ENCODE data around the gene ESF1. TPM values are rescaled to one million over a fixed set of nuclear protein-coding genes. Genes with fewer than 3 reads are reported as not detected.

Gene ESF1
- total RNA-seq, 1 donor from 2014 or later = 17.9 TPM

DNA sequence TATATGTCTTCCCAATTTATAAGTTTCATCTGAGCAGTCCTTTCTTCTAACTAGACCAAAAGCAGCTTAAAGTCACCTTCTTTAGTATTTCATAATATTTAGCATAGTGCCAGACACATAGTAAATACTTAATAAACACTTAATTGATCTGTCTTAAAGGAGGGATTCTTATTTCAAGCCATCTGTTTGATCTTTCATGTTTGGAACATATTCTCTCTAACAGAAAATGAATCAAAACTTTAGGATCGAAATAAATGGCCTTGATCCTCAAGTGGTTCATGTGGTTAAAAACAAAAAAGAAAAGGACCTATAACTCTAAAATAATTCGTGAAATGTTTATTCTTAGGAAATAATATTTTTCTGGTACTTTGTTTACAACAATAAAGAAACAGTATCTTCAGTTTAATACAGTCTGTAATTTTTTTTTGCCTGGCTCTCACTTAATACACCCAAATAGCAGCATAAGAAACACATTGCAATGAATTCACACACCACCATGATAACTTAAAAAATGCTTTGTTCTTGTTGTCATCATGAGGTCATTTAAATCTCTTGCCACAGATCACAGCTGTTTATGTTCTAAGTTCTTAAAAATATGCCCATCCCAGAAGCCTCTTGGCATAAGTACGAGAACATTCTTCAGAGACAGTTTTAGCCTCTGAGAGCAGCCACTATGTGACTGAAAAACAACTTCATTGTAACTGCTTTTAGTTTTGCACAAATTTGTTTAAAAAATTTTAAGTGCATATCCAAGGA, 48.1 kb downstream of the ESF1 start:
- peak; percentile 83 for DNase-seq

DNA sequence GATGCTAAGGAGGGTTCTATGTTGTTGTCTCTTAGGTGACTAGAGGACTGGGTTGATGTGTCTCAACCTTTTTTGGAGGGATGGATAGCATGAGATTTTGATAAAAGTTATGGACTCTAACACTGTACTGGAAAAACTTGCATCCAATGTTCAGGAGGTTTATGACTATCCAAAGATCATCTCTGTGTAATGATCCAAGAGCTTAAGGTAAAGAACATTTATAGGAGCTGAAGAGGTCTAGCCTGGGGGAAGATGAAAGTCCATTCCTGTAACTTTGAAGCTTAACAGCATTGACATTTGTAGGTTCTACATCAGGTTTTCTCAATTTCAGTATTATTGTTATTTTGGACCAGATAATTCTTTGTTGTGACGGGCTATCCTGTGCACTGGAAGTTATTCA, 48.9 kb downstream of the ESF1 start:
- no peak for DNase-seq

GRCh38 chr20:13723011-13723410, 61.7 kb downstream of the ESF1 start:
- no peak for DNase-seq

GRCh38 chr20:13718171-13718570, 66.5 kb downstream of the ESF1 start:
- DNase-seq = no peak

DNA sequence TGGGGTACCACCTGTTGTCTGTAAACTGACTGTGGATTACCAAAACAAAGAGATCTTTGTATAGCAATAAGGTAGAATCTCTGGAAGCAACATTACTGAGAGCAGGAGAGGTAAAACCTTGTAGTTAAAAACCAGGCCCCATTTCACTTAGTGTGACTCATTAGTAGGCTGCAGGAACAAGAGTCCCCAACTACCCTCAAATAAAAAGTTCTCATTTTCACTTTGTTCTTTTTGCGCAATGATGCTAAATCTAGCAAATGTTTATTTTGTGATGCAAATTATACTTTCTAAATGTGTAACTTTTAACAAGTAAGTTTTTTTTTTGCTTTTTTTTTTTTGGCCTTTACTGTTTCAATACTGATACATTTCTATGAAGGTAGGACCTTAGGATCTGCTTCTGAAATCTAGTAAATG, 67.1 kb downstream of the ESF1 start:
- DNase-seq = no peak

GRCh38 chr20:13715171-13715570, 69.5 kb downstream of the ESF1 start:
- no peak for DNase-seq

DNA sequence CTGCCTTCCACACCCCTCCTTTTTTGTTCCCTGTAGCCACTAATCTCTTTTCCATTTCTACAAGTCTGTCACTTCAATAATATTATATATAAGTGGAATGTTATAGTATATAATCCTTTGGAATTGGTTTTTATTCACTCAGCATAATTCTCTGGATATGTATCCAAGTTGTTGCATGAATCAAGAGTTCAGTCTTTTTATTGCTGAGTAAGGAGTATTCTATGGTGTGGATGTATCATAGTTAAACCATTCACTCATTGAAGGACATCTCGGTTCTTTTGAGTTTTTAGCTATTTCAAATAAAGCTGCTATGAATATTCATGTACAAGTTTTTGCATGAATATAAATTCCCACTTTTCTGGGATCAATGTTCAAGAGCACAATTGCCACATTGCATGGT, 76.5 kb downstream of the ESF1 start:
- DNase-seq = no peak

DNA sequence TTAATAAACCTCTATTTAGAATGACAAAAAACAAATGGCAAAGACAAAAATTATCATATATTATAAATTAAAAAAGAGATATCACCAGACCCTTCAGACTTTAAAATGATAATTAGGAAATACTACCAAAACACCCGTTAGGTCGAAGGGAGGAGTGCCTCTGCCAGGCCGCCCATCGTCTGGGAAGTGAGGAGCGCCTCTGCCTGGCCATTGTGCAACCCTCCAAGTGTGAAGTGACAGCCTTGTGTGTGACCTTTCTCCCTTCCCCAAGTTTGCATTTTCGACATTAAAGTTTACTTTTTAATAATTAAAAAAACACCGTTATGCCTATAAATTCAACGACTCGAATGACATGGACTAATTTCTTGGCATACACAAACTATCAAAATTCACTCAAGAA, 81.5 kb downstream of the ESF1 start:
- no peak for DNase-seq

DNA sequence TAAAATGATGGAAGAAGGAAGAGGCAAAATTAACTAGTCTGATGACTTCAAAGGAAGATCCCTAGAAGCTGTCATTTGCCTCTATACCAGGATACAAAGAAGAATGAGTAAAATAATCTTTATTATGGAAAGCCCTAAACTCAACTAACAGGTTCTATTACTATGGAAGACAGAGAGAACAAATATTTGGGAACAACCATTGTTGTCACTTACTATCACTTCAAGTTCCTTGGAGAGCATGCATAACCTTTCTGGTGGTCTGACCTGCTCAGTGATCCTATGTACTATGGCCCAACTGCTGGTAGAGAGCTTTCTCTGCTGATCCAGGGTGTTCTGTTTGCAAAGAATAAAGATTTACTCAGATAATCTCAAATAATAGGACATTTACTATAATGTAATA, 83.2 kb downstream of the ESF1 start:
- no peak for DNase-seq

- no peak for DNase-seq
Observed at GRCh38 chr20:13700761-13701160, 84.0 kb downstream of the ESF1 start.

GRCh38 chr20:13694420-13695150, 90.1 kb downstream of the ESF1 start:
- DNase-seq = no peak

DNA sequence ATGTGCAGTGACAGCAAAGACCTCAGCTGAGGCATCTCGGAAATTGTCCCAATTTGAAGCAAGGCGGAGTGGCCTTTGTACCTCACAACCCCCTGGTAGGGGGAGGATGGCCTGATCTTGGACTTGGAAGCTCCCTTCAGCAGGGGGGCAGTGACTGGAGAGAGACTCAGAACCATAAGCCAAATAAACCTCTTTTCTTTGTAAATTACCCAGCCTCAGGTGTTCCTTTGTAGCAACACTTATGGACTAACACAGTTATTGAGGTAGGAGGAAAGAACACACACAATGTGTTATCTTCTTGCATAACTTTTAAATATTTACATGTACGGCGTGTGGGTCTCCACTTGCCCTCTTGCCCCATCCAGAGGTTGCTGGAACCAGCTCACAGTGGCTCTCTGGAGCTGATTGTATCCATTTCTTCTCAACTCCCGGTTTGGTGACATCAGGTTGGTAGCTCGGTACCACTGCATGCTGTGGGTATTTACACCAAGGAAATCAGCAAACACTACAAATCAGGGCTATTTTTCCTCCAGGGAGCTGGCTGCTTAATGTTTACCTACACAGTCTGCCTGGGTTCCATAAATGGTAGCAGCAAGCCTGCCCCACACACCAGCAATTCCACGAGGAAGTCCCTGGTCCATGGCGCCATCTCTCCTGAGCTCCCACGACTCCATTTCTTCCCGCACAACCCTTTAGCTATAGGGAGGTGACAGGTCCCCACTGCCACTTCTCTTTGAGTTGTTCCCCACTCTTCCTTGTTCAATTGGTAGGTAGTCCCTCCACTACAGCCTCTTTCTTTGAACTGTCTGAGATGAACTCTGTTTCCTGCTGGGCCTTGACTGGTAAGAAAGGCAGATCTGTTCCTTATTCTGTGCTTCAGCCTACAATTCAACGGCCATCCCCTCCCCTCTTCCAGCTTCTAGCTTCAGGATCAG, 91.7 kb downstream of the ESF1 start:
- DNase-seq = no peak

DNA sequence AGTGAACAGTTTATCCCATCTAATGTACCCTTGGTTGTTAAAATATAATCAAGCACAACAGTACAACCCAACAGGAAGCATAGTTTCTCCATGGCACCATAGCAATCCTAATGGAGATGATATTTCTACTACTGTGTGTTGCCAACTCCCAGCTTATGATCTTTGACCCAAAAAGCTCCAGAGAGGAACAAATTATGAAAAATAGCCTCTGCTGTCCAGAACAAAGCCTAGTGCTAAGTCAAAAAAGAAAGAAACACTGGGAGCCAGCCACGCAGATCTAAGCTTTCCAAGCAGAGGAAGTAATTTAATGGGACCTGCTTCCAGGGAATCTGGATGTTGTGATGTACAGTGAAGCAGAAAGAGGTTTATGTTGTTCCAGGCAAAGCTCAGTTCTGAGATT, 93.8 kb downstream of the ESF1 start:
- no peak for DNase-seq

DNA sequence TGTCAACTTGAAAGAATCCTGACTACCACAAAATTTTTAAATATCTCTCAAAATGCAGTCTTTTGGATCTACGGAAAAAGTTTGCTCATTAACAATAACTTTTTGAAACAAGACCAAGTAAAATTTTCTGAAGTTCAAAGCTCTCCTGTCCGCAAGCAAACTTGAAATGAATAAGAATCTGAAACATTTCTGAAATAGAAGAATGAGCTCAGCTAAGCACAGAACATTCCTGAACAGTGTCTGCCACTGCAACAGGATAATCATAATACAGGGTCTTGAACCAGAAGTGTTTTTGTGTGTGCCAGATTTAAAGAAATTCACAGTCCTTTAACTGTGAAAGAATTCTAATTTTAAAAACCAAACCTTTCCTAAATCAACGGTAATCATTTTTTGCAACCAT, 96.9 kb downstream of the ESF1 start:
- no peak for DNase-seq

DNA sequence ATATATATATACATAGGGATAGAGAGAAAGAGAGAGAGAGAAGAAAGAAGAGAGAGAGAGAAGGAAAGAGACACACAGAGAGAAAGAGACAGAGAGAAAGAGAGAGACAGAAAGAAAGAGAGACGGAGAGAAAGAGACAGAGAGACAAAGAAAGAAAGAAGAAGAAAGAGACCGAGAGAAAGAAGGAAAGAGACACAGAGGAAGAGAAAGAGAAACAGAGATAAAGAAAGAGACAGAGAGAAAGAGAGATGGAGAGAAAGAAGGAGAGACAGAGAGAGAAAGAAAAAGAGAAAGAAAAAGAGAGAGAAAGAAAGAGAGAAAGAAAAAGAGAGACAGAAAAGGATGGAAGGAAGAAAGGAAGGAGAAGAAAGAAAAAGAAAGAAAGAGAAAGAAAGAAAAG, 99.1 kb downstream of the ESF1 start:
- no peak for DNase-seq

DNA sequence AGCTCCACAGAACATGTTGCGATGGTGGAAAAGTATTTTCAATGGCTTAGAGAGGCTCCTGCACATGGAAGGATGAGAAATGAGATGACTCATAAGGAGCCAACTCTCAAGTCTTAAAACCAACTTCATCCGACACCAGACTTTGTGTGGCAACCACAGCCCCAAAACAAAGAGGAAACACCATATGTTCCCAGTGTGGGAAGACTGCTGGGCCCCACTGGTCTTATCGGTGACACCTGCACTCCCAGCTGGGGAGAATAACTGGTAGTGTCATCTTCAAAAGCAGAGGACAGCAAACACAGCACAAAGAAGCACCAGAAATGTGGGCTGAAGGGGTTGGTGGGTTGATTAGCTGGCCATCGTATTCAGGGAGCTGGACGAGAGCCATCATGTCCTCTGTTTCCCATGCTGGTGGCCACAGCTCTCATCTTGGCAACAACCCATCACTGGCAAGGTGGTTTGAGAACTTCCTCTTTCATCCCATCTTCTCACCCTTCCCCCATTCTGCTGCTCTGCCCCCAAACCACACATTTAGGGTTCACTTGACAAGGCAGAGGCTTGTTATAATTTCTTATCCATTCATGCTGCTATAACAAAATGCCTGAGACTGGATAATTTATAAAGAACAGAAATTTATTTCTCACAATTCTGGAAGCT, 100.0 kb downstream of the ESF1 start:
- no peak for DNase-seq

DNA sequence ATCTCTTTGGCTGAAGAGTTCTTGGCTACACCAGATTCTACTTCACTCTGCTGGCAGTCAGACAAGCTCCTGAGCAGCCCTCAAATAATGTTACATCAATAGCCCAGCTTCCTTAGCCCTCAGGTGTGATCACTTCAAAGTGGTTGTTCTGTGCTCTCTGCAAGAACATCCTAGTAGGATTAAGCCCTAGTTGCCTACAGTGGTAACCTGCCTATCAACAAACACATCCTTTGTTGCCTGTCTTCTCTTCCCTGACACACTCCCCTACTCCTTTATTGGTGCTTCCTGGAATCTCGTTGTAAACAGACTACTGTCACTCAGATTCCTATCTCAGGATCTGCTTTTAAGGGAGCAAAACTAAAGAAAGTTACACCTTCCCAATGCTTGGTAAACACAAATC, 100.9 kb downstream of the ESF1 start:
- DNase-seq = no peak

DNA sequence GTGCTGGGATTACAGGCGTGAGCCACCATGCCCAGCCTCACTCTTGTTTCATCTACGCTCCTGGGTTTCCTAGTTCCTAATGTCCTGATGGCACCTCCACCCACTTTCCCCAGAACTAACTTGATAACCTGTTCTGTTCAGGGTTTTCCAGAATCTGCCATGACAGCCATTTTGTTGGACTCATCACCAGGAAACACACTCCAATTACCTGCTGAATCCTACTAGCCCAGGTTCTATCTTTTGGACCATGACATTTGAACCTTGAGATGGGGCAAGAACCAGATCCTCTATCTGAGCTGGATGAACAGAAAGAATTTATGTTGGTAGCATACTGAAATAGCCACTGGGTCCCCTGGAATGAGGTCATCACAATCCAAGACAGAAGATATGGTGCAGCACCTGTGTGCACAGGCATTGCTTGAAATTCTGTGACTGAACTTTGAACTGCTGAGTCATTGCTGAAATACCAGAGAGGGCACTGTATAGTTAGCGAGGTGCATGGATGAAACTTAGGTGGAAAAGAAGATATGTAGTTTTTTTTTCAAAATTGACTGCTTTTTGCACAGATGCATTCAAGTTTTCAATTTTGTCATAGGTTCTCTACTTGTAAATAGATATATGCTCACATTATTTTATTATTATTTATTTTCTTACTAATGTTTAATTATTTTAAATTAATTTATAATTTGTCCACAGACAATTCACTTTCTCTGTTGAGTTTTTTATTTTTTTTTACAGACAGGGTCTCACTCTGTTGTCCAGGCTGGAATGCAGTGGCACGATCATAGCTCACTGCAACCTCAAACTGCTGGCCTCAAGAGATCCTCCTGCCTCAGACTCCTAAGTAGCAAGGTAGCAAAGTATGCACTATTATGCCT, 103.2 kb downstream of the ESF1 start:
- no peak for DNase-seq

- DNase-seq = no peak
Observed at GRCh38 chr20:13678944-13679343, 105.8 kb downstream of the ESF1 start.

DNA sequence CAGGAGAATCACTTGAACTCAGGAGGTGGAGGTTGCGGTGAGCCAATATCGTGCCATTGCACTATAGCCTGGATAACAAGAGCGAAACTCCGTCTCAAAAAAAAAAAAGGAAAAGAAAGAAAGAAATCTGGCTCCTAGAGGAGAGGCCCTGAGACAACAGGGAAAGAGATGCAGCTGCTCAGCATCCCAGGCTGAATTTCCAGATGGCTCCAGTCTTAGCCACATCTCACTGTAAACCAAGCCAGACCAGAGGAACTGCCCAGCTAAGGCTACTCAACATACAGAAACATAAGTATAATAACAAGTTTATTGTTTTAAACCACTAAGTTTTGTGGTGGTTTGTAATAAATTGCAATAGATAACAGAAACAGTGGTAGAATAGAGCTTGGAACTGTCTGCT, 107.5 kb downstream of the ESF1 start:
- DNase-seq = no peak

DNA sequence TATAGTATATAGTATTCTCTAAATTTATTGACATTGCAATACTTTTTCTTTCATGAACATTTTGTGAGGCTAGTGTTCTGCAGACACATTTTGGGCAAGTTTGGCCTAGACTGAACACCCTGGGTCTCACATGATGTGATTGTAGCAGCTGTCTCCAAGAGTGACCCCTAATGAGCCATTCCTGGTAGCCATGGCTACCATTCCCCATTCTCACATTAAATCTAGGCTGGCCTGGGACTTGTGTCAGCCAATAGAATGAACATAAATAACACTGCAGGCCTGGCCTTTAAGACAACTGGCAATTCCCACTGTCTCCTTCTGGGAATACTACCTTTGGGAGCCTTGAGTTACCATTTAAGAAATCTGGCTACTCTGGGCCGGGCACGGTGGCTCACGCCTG, 108.0 kb downstream of the ESF1 start:
- DNase-seq = no peak
